Thoracic aorta (tissue), 2 donors: Measurements from ENCODE around the gene MKLN1. TPM values are rescaled to one million over a fixed set of nuclear protein-coding genes. Genes with fewer than 3 reads are reported as not detected.
A peak's percentile ranks its signal among the peaks of the same experiment; 100 is the strongest.

ENCODE experiments used
- ATAC-seq: fragments of 150-250 bp; one replicate; pipeline ENCODE4 v1.8.0; 2017; ENCODE audit warnings: low read depth; ENCODE audit not compliant: insufficient number of reproducible peaks, low FRiP score
- DNase-seq: peaks from one replicate; pipeline ENCODE4 v3.0.0-alpha.2; 2020; ENCODE audit warnings: low spot score
- H3K27ac ChIP-seq, 2 donors: fragments of 200-600 bp; sonication (generic); 1 replicate in 1 of 2; 2 replicates in 1 of 2; pipeline ENCODE4 v1.5.1; 2016; ENCODE audit warnings: mild to moderate bottlenecking in 2 of 2, moderate library complexity in 2 of 2
- H3K27me3 ChIP-seq: fragments of 200-600 bp; sonication (generic); replicated peaks from 2 replicates; pipeline ENCODE4 v1.6.0; 2016; ENCODE audit warnings: mild to moderate bottlenecking; ENCODE audit not compliant: insufficient read depth
- H3K36me3 ChIP-seq: fragments of 200-600 bp; sonication (generic); one replicate; pipeline ENCODE4 v1.5.1; 2016
- H3K4me1 ChIP-seq, 2 donors: fragments of 200-600 bp; sonication (generic); 1 replicate in 1 of 2; 2 replicates in 1 of 2; pipeline versions ENCODE4 v1.5.1 to v1.6.0; 2016; ENCODE audit warnings: low read depth in 2 of 2, mild to moderate bottlenecking in 1 of 2; ENCODE audit not compliant: control insufficient read depth in 1 of 2
- H3K4me3 ChIP-seq: fragments of 200-600 bp; sonication (generic); 2 replicates; pipeline ENCODE4 v1.5.1; 2016; ENCODE audit warnings: mild to moderate bottlenecking
- H3K9me3 ChIP-seq: fragments of 200-600 bp; sonication (generic); 2 replicates; pipeline ENCODE4 v1.5.1; 2016
- CTCF ChIP-seq: fragments of 200-600 bp; sonication (generic); IDR thresholded peaks from one replicate; pipeline ENCODE4 v1.5.1; 2019; ENCODE audit warnings: antibody characterized with exemption
- total RNA-seq, 2 donors: library from RNA; depleted of rRNA; stranded (reverse); fragments of >200 nt; gene quantifications; one replicate each; pipeline versions ENCODE4 v1.1.0 to v1.2.3, GENCODE V29; 2016

The MKLN1 gene
- total RNA-seq, 2 donors from 2014 or later = 56.7 to 82.4 TPM

GRCh38 chr7:131506597-131506996, 178.9 kb downstream of the MKLN1 start:
- DNase-seq = no peak
- no peak overlapping the region for H3K27ac ChIP-seq
- H3K36me3 ChIP-seq = no peaks in the 10 kb centered on the region
- H3K27me3 ChIP-seq = no peaks in the 10 kb centered on the region
- peaks cover 2 to 16% of the 10 kb centered on the region in 2 donors for H3K4me1 ChIP-seq
- no peak for TF ChIP-seq CTCF
- no peak for ATAC-seq
- H3K9me3 ChIP-seq = no peaks in the 10 kb centered on the region
- no peak overlapping the region for H3K4me3 ChIP-seq

- peak; percentile 32 for ATAC-seq
- no peak overlapping the region for H3K4me3 ChIP-seq
- peaks cover 2 to 22% of the 10 kb centered on the region in 2 donors for H3K4me1 ChIP-seq
- no peaks in the 10 kb centered on the region for H3K27me3 ChIP-seq
- no peaks in the 10 kb centered on the region for H3K9me3 ChIP-seq
- DNase-seq = peak; percentile 55
- peak; percentile 91 for TF ChIP-seq CTCF
- H3K27ac ChIP-seq = no peak overlapping the region
- no peaks in the 10 kb centered on the region for H3K36me3 ChIP-seq
These were observed 180.1 kb downstream of the MKLN1 start for GRCh38 chr7:131507592-131508331.

DNA sequence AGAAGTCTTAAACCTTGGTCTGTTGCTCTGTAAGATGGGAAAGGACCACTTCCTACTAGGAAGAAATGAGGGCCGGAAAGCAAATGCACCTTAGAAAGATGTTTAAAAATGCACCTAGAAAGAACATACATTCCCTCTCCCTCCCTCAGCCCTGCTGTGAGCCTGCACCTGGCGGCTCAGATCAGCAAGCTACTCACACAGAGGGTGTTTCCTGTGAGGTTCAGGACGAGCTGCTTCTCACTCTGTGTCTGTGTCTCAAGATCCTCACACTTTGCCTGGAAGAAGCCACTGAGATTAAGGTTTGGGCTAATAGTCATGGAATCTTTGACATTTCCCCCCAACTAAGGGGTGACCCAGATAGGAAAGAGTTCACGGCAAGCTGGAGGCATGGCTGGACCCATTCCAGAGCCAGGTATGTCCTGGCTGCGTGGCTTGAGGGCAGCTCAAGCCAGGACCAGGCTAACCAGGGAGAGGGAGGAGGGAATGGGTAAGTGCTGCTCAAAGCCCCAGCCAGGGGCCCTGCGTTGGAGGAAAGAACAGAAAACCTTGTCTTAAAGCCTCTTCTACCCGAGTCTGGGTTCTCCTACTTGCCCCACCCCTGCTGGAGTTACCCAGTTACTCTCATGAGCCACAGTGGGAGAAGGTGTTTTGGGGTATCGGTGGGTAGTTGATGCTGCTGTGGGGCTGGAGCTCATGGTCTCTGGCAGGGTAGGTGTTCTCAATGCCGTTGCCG, 181.2 kb downstream of the MKLN1 start:
- H3K27ac ChIP-seq = no peak overlapping the region
- H3K27me3 ChIP-seq = no peaks in the 10 kb centered on the region
- TF ChIP-seq CTCF = no peak
- no peak overlapping the region for H3K4me3 ChIP-seq
- H3K9me3 ChIP-seq = no peaks in the 10 kb centered on the region
- peaks cover 7 to 24% of the 10 kb centered on the region in 2 donors for H3K4me1 ChIP-seq
- ATAC-seq = no peak
- no peaks in the 10 kb centered on the region for H3K36me3 ChIP-seq
- DNase-seq = no peak

DNA sequence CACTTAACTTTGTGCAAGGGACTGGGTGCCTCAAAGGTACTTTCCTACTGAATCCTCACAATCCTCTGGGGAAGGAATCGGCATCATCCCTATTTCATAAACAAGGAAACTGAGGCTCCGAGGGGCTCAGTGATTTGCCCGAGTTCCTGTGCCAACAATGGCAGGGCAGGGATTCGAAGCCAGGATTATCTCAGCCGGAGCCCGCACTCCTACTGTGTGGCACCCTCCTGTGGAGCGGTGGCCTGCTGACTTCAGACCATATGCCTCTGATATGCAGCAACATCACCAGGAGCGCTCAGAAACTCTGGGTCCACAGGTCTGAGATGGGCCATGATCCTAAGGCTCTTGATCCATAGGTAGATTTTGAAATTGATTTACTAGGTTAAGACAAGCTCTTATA, 182.1 kb downstream of the MKLN1 start:
- Histone ChIP-seq H3K4me3 (no peak overlapping the region), H3K27ac (no peak overlapping the region), H3K36me3 (no peaks in the 10 kb centered on the region), H3K4me1 (peaks cover 10 to 33% of the 10 kb centered on the region in 2 donors), H3K9me3 (no peaks in the 10 kb centered on the region), H3K27me3 (no peaks in the 10 kb centered on the region)
- DNase-seq (no peak), ATAC-seq (no peak)
- no peak for TF ChIP-seq CTCF

- peaks cover 10 to 46% of the 10 kb centered on the region in 2 donors for H3K4me1 ChIP-seq
- peak overlapping the region in 1 of 2 donors; percentile 73 for H3K27ac ChIP-seq
- ATAC-seq (no peak), DNase-seq (no peak)
- no peaks in the 10 kb centered on the region for H3K27me3 ChIP-seq
- H3K4me3 ChIP-seq = no peak overlapping the region
- TF ChIP-seq CTCF = no peak
- H3K36me3 ChIP-seq = no peaks in the 10 kb centered on the region
- H3K9me3 ChIP-seq = no peaks in the 10 kb centered on the region
These were observed 183.4 kb downstream of the MKLN1 start for GRCh38 chr7:131511071-131511470.
